ENCODE measurements around the gene COMMD9. TPM values are rescaled to one million over a fixed set of nuclear protein-coding genes. Genes with fewer than 3 reads are reported as not detected.

The COMMD9 gene
- total and polyA plus RNA-seq, 2 donors (not counting 1 experiment from before 2014, with no cell fraction given) = 41.3 to 47.4 TPM

GRCh38 chr11:36278531-36279282, 10.5 kb downstream of the COMMD9 start:
- Histone ChIP-seq H3K27ac (ENCODE audit: low read length in 2 of 2) (no peak overlapping the region), H3K9ac (ENCODE audit: low read length) (no peak overlapping the region), H3K79me2 (ENCODE audit: control insufficient read depth, insufficient read depth, low read length) (peaks cover 33% of the 10 kb centered on the region), H3K4me2 (replicated peaks; ENCODE audit: low read depth, low read length, poor library complexity, severe bottlenecking) (no peak overlapping the region), H3K4me1 (ENCODE audit: control insufficient read depth in 2 of 2, insufficient read depth in 2 of 2, low read length in 2 of 2) (no peaks in the 10 kb centered on the region), H2AFZ (ENCODE audit: insufficient read depth, low read depth, low read length, poor library complexity, severe bottlenecking) (no peak overlapping the region), H3K27me3 (replicated peaks in 1 of 4; ENCODE audit: control extremely low read depth in 1 of 4, control insufficient read depth in 3 of 4, insufficient read depth in 4 of 4, low read length in 3 of 4) (no peaks in the 10 kb centered on the region), H3K4me3 (ENCODE audit: control extremely low read depth in 1 of 5, extremely low read depth in 1 of 5, insufficient read depth in 1 of 5, low read depth in 2 of 5, low read length in 4 of 5) (no peak overlapping the region), H3K9me3 (ENCODE audit: control extremely low read depth in 1 of 3, control insufficient read depth in 2 of 3, insufficient read depth in 1 of 3, low read length in 2 of 3) (peaks cover 0 to 7% (median 6%) of the 10 kb centered on the region in 3 donors), H4K20me1 (ENCODE audit: control insufficient read depth, insufficient read depth, low read length, poor library complexity, severe bottlenecking) (peaks cover 34% of the 10 kb centered on the region), H3K36me3 (replicated peaks in 1 of 2; ENCODE audit: control extremely low read depth in 1 of 2, control insufficient read depth in 1 of 2, extremely low read depth in 1 of 2, insufficient read depth in 2 of 2, low read length in 1 of 2) (peaks cover 12 to 52% of the 10 kb centered on the region in 2 experiments)
- DNase-seq = no peak
- Mint-ChIP-seq H3K27ac (no peak overlapping the region), H3K4me3 (no peak overlapping the region), H3K27me3 (no peaks in the 10 kb centered on the region), H3K4me1 (peaks cover 3% of the 10 kb centered on the region), H3K9me3 (ENCODE audit: insufficient read depth) (peaks cover 6% of the 10 kb centered on the region)
- POLR2A ChIA-PET = no interaction called here
- CTCF ChIA-PET = interaction anchor here (1.8 kb wide), 1 partner anchor 214 kb away, joined by 6 read pairs; no protein-coding TSS in a partner anchor
- no peak for TF ChIP-seq EZH2 (IDR thresholded peaks at IDR 0.05; ENCODE audit: borderline replicate concordance, insufficient read depth, low read depth, low read length, poor library complexity, severe bottlenecking)
- TF ChIP-seq, protein P1, sequence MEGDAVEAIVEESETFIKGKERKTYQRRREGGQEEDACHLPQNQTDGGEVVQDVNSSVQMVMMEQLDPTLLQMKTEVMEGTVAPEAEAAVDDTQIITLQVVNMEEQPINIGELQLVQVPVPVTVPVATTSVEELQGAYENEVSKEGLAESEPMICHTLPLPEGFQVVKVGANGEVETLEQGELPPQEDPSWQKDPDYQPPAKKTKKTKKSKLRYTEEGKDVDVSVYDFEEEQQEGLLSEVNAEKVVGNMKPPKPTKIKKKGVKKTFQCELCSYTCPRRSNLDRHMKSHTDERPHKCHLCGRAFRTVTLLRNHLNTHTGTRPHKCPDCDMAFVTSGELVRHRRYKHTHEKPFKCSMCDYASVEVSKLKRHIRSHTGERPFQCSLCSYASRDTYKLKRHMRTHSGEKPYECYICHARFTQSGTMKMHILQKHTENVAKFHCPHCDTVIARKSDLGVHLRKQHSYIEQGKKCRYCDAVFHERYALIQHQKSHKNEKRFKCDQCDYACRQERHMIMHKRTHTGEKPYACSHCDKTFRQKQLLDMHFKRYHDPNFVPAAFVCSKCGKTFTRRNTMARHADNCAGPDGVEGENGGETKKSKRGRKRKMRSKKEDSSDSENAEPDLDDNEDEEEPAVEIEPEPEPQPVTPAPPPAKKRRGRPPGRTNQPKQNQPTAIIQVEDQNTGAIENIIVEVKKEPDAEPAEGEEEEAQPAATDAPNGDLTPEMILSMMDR (IDR thresholded peaks at IDR 0.05) = no peak
- ATAC-seq (ENCODE audit: low read depth) = no peak
- 99% methylated on average over 10 of the region's 13 CpGs for WGBS (ENCODE audit: insufficient coverage)
- intact Hi-C loops (cut with micrococcal nuclease) = no loop called here

GRCh38 chr11:36274414-36274813, 14.8 kb downstream of the COMMD9 start:
- H3K27me3 Mint-ChIP-seq = no peaks in the 10 kb centered on the region
- H3K4me2 ChIP-seq (replicated peaks; ENCODE audit: low read depth, low read length, poor library complexity, severe bottlenecking) = no peak overlapping the region
- H3K9ac ChIP-seq (ENCODE audit: low read length) = no peak overlapping the region
- intact Hi-C loops (cut with micrococcal nuclease) = no loop called here
- H3K79me2 ChIP-seq (ENCODE audit: control insufficient read depth, insufficient read depth, low read length) = peaks cover 4% of the 10 kb centered on the region
- peaks cover 0 to 3% (median 3%) of the 10 kb centered on the region in 3 donors for H3K9me3 ChIP-seq (ENCODE audit: control extremely low read depth in 1 of 3, control insufficient read depth in 2 of 3, insufficient read depth in 1 of 3, low read length in 2 of 3)
- H3K36me3 ChIP-seq (replicated peaks in 1 of 2; ENCODE audit: control extremely low read depth in 1 of 2, control insufficient read depth in 1 of 2, extremely low read depth in 1 of 2, insufficient read depth in 2 of 2, low read length in 1 of 2) = peaks cover 19 to 79% of the 10 kb centered on the region in 2 experiments
- H3K4me1 ChIP-seq (ENCODE audit: control insufficient read depth in 2 of 2, insufficient read depth in 2 of 2, low read length in 2 of 2) = no peaks in the 10 kb centered on the region
- no peaks in the 10 kb centered on the region for H3K27me3 ChIP-seq (replicated peaks in 1 of 4; ENCODE audit: control extremely low read depth in 1 of 4, control insufficient read depth in 3 of 4, insufficient read depth in 4 of 4, low read length in 3 of 4)
- CTCF ChIA-PET = interaction anchor here (0.8 to 2.3 kb wide), 5 partner anchors 8 to 449 kb away, joined by 3 to 13 read pairs (median 4); no protein-coding TSS in a partner anchor
- H3K9me3 Mint-ChIP-seq (ENCODE audit: insufficient read depth) = no peaks in the 10 kb centered on the region
- H3K4me1 Mint-ChIP-seq = no peaks in the 10 kb centered on the region
- peaks cover 5% of the 10 kb centered on the region for H4K20me1 ChIP-seq (ENCODE audit: control insufficient read depth, insufficient read depth, low read length, poor library complexity, severe bottlenecking)
- WGBS (ENCODE audit: insufficient coverage) = 98% methylated on average over 6 of the region's 7 CpGs
- DNase-seq (no peak), ATAC-seq (ENCODE audit: low read depth) (no peak)
- H2AFZ ChIP-seq (ENCODE audit: insufficient read depth, low read depth, low read length, poor library complexity, severe bottlenecking) = no peak overlapping the region
- POLR2A ChIA-PET = no interaction called here
- H3K4me3 ChIP-seq (ENCODE audit: control extremely low read depth in 1 of 5, extremely low read depth in 1 of 5, insufficient read depth in 1 of 5, low read depth in 2 of 5, low read length in 4 of 5) = no peak overlapping the region
- no peak overlapping the region for H3K4me3 Mint-ChIP-seq
- no peak overlapping the region for H3K27ac Mint-ChIP-seq
- no peak overlapping the region for H3K27ac ChIP-seq (ENCODE audit: low read length in 2 of 2)
- TF ChIP-seq, protein P1 (IDR thresholded peaks at IDR 0.05) = no peak
- no peak for TF ChIP-seq EZH2 (IDR thresholded peaks at IDR 0.05; ENCODE audit: borderline replicate concordance, insufficient read depth, low read depth, low read length, poor library complexity, severe bottlenecking)
